H1 (cell line): ENCODE data around the gene NEGR1. TPM values are rescaled to one million over a fixed set of nuclear protein-coding genes. Genes with fewer than 3 reads are reported as not detected.

Experiments used
- CTCF ChIA-PET: fragments of 300-600 bp; sonication (Branson Sonifier 250); formaldehyde crosslinking; loops from one replicate; lab custom pipeline; 2021; ENCODE audit not compliant: partially characterized antibody; lab: Charles Lee
- POLR2A ChIA-PET: fragments of 300-600 bp; sonication (Branson Sonifier 250); formaldehyde crosslinking; loops from one replicate; lab custom pipeline; 2021; ENCODE audit warnings: inconsistent platforms; ENCODE audit not compliant: partially characterized antibody; lab: Charles Lee
- DNase-seq, 2 experiments: peaks; one replicate each; pipeline versions ENCODE4 v3.0.0 to v3.0.0-alpha.2; 2010 to 2022; ENCODE audit warnings: low spot score in 2 of 2, low read depth in 1 of 2, mixed read lengths in 1 of 2
- FAIRE-seq: peaks from 2 replicates; lab custom pipeline; 2011; peaks lifted over from hg19 to GRCh38; lab: Jason Lieb, UNC
- H2AFZ ChIP-seq: 2 replicates; pipeline ENCODE4 v1.8.1; 2012; ENCODE audit warnings: low read length, inconsistent platforms
- H2AK5ac ChIP-seq: 2 replicates; pipeline ENCODE4 v1.6.1; 2013; ENCODE audit warnings: low read depth, low read length
- H2BK120ac ChIP-seq: replicated peaks from 2 replicates; pipeline ENCODE3; 2013; ENCODE audit warnings: low read depth, low read length, inconsistent platforms
- H2BK12ac ChIP-seq: 2 replicates; pipeline ENCODE4 v1.6.1; 2013; ENCODE audit warnings: low read depth, low read length
- H2BK15ac ChIP-seq: 2 replicates; pipeline ENCODE4 v1.6.1; 2013; ENCODE audit warnings: low read length
- H2BK20ac ChIP-seq: 2 replicates; pipeline ENCODE4 v1.6.1; 2013; ENCODE audit warnings: low read length
- H2BK5ac ChIP-seq: 2 replicates; pipeline ENCODE4 v1.6.1; 2013; ENCODE audit warnings: low read depth, low read length
- H3K14ac ChIP-seq: 2 replicates; pipeline ENCODE4 v1.6.1; 2013; ENCODE audit warnings: inconsistent platforms; ENCODE audit not compliant: insufficient read length
- H3K18ac ChIP-seq: 2 replicates; pipeline ENCODE4 v1.6.1; 2013; ENCODE audit warnings: low read length; ENCODE audit errors: extremely low read depth
- H3K23ac ChIP-seq: 2 replicates; pipeline ENCODE4 v1.6.1; 2013; ENCODE audit warnings: inconsistent platforms; ENCODE audit not compliant: insufficient read length
- H3K23me2 ChIP-seq: 2 replicates; pipeline ENCODE4 v1.6.1; 2013; ENCODE audit warnings: low read depth, low read length
- H3K27ac ChIP-seq: 2 replicates; pipeline ENCODE4 v1.6.1; 2011; ENCODE audit warnings: low read depth, low read length, inconsistent platforms
- H3K27me3 ChIP-seq, 4 experiments: replicated peaks in 1 of 4; 1 replicate in 1 of 4; 2 replicates in 3 of 4; pipeline versions ENCODE4 v1.6.1 to v1.8.1; 2011 to 2013; ENCODE audit warnings: low read length in 3 of 4, mild to moderate bottlenecking in 3 of 4, inconsistent platforms in 2 of 4, mixed read lengths in 2 of 4, moderate library complexity in 1 of 4; ENCODE audit not compliant: control insufficient read depth in 3 of 4, insufficient read depth in 3 of 4; ENCODE audit errors: extremely low read depth in 1 of 4
- H3K36me3 ChIP-seq, 4 experiments: 2 replicates each; pipeline versions ENCODE4 v1.6.1 to v1.8.1; 2011 to 2013; ENCODE audit warnings: mild to moderate bottlenecking in 4 of 4, low read length in 3 of 4, moderate library complexity in 2 of 4, control low read depth in 1 of 4, inconsistent platforms in 1 of 4; ENCODE audit not compliant: insufficient read depth in 4 of 4, control insufficient read depth in 2 of 4
- H3K4ac ChIP-seq: replicated peaks from 2 replicates; pipeline ENCODE3; 2013; ENCODE audit warnings: low read length, low read depth, mixed read lengths, inconsistent platforms; ENCODE audit not compliant: insufficient read length
- H3K4me1 ChIP-seq, 4 experiments: replicated peaks in 1 of 4; 1 replicate in 1 of 4; 2 replicates in 3 of 4; pipeline versions ENCODE4 v1.6.1 to v1.8.1; 2011 to 2013; ENCODE audit warnings: low read length in 3 of 4, inconsistent platforms in 2 of 4, mixed read lengths in 1 of 4; ENCODE audit not compliant: insufficient read depth in 4 of 4, control insufficient read depth in 3 of 4
- H3K4me2 ChIP-seq, 2 experiments: 2 replicates each; pipeline versions ENCODE4 v1.6.1 to v1.8.1; 2011 to 2013; ENCODE audit warnings: low read depth in 2 of 2, low read length in 2 of 2, control low read depth in 1 of 2, inconsistent platforms in 1 of 2, mild to moderate bottlenecking in 1 of 2; ENCODE audit not compliant: insufficient read depth in 1 of 2
- H3K4me3 ChIP-seq, 4 experiments: fragments of 200-600, 300-600 bp in 1 of 4; sonication (generic), shearing (Covaris generic), sonication (Bioruptor Twin) in 1 of 4; 2 replicates each; pipeline versions ENCODE4 v1.5.1 to v1.8.1; 2011 to 2016; ENCODE audit warnings: low read length in 4 of 4, low read depth in 3 of 4, control low read depth in 2 of 4, inconsistent platforms in 2 of 4, mild to moderate bottlenecking in 2 of 4, mixed read lengths in 1 of 4, moderate library complexity in 1 of 4; ENCODE audit not compliant: insufficient read depth in 2 of 4; ENCODE audit errors: extremely low read depth in 1 of 4
- H3K56ac ChIP-seq: replicated peaks from 2 replicates; pipeline ENCODE3; 2013; ENCODE audit warnings: low read depth, mild to moderate bottlenecking, mixed read lengths, low read length, inconsistent platforms; ENCODE audit not compliant: insufficient read length
- H3K79me1 ChIP-seq: 2 replicates; pipeline ENCODE4 v1.6.1; 2013; ENCODE audit warnings: low read depth, low read length, control low read depth
- H3K79me2 ChIP-seq, 2 experiments: 2 replicates each; pipeline versions ENCODE4 v1.6.1 to v1.8.1; 2012 to 2013; ENCODE audit warnings: low read length in 2 of 2, mild to moderate bottlenecking in 2 of 2, inconsistent platforms in 1 of 2; ENCODE audit not compliant: insufficient read depth in 2 of 2, control insufficient read depth in 1 of 2
- H3K9ac ChIP-seq, 4 experiments: replicated peaks in 1 of 4; 1 replicate in 1 of 4; 2 replicates in 3 of 4; pipeline versions ENCODE4 v1.6.1 to v1.8.1; 2011 to 2013; ENCODE audit warnings: low read depth in 3 of 4, low read length in 3 of 4, control low read depth in 2 of 4, mild to moderate bottlenecking in 2 of 4, moderate library complexity in 2 of 4, inconsistent platforms in 1 of 4; ENCODE audit errors: extremely low read depth in 1 of 4
- H3K9me3 ChIP-seq, 2 experiments: 2 replicates each; pipeline versions ENCODE4 v1.6.1 to v1.8.1; 2012 to 2013; ENCODE audit warnings: mild to moderate bottlenecking in 2 of 2, moderate library complexity in 2 of 2, control low read depth in 1 of 2, inconsistent platforms in 1 of 2, low read depth in 1 of 2, low read length in 1 of 2, mixed read lengths in 1 of 2; ENCODE audit not compliant: insufficient read depth in 2 of 2
- H4K20me1 ChIP-seq, 2 experiments: replicated peaks in 1 of 2; 2 replicates each; pipeline versions ENCODE3 to v1.8.1; 2011 to 2013; ENCODE audit warnings: inconsistent platforms in 2 of 2, low read length in 2 of 2, mild to moderate bottlenecking in 1 of 2; ENCODE audit not compliant: insufficient read depth in 2 of 2, control insufficient read depth in 1 of 2
- H4K5ac ChIP-seq: 2 replicates; pipeline ENCODE4 v1.6.1; 2013; ENCODE audit warnings: low read length, low read depth, mixed read lengths, inconsistent platforms; ENCODE audit not compliant: insufficient read length
- H4K8ac ChIP-seq: 2 replicates; pipeline ENCODE4 v1.8.0; 2013; ENCODE audit warnings: mild to moderate bottlenecking, moderate library complexity, low read length, inconsistent platforms; ENCODE audit not compliant: insufficient read depth; ENCODE audit errors: extremely low read depth
- H4K91ac ChIP-seq: replicated peaks from 2 replicates; pipeline ENCODE3; 2013; ENCODE audit warnings: low read length, mixed read lengths, inconsistent platforms; ENCODE audit not compliant: insufficient read length
- CBX8 ChIP-seq: fragments of 300-800, 300-1000 bp; sonication (generic); IDR thresholded peaks from 2 replicates; pipeline ENCODE4 v1.7.1; 2016; ENCODE audit warnings: low read depth, low read length, borderline replicate concordance
- CHD2 ChIP-seq: IDR thresholded peaks from 2 replicates; pipeline ENCODE4 v1.6.1; 2012; ENCODE audit warnings: low read length, improper control_type of control experiment
- CREB1 ChIP-seq: IDR thresholded peaks from 2 replicates; pipeline ENCODE4 v1.6.1; 2012; ENCODE audit warnings: inconsistent platforms
- E2F6 ChIP-seq: IDR thresholded peaks from 2 replicates; pipeline ENCODE4 v1.6.1; 2012; ENCODE audit warnings: inconsistent platforms
- JUND ChIP-seq: IDR thresholded peaks from 2 replicates; pipeline ENCODE4 v1.6.1; 2011; ENCODE audit warnings: mild to moderate bottlenecking, improper control_type of control experiment, low read length
- KDM1A ChIP-seq: fragments of 200-600, 300-600 bp; sonication (generic); IDR thresholded peaks from 2 replicates; pipeline ENCODE4 v1.7.1; 2016; ENCODE audit warnings: mild to moderate bottlenecking, low read length, borderline replicate concordance
- NANOG ChIP-seq: IDR thresholded peaks from 2 replicates; pipeline ENCODE4 v1.6.1; 2011; ENCODE audit warnings: low read length, low read depth, mild to moderate bottlenecking, inconsistent platforms; ENCODE audit not compliant: insufficient read depth, poor library complexity, severe bottlenecking
- PHF8 ChIP-seq: fragments of 200-600 bp; sonication (generic); conservative IDR thresholded peaks from 2 replicates; pipeline ENCODE4 v1.7.1; 2012; ENCODE audit warnings: low read depth, mild to moderate bottlenecking, inconsistent platforms, low read length, moderate library complexity
- POLR2A ChIP-seq, 2 experiments: IDR thresholded peaks; 1 replicate in 1 of 2; 2 replicates in 1 of 2; pipeline ENCODE4 v1.6.1; 2011; ENCODE audit warnings: low read depth in 2 of 2, low read length in 2 of 2, mild to moderate bottlenecking in 2 of 2; ENCODE audit errors: control extremely low read depth in 1 of 2
- POLR2AphosphoS5 ChIP-seq: IDR thresholded peaks from 2 replicates; pipeline ENCODE4 v1.6.1; 2011; ENCODE audit warnings: low read depth, low read length
- RBBP5 ChIP-seq: IDR thresholded peaks from 2 replicates; pipeline ENCODE4 v1.7.1; 2012; ENCODE audit warnings: low read depth, mild to moderate bottlenecking, inconsistent platforms, low read length, moderate library complexity, borderline replicate concordance
- RNF2 ChIP-seq: fragments of 200-900, 300-1000 bp; sonication (generic); IDR thresholded peaks from 2 replicates; pipeline ENCODE4 v1.7.1; 2016; ENCODE audit warnings: borderline replicate concordance, low read depth, mild to moderate bottlenecking, antibody characterized with exemption, low read length; ENCODE audit not compliant: poor library complexity, severe bottlenecking; ENCODE audit errors: missing control alignments
- whole genome bisulfite sequencing, 2 experiments: shearing (Covaris generic) in 1 of 2; methylation state at CpG; one replicate each; pipeline versions ENCODE4 v1.1.6 to v1.1.7; 2013 to 2015; ENCODE audit warnings: low lambda C conversion rate in 2 of 2, mixed read lengths in 2 of 2, inconsistent platforms in 1 of 2, low coverage in 1 of 2, missing lambda C conversion rate in 1 of 2; ENCODE audit not compliant: insufficient replicate concordance in 2 of 2, insufficient coverage in 1 of 2, insufficient read length in 1 of 2; ENCODE audit errors: extremely low coverage in 1 of 2, missing lambda C conversion rate in 1 of 2; 5-methylcytosine and 5-hydroxymethylcytosine counted together
- polyA plus RNA-seq, 7 experiments: library from polyadenylated mRNA; depleted of rRNA in 3 of 7; stranded (reverse) in 5 of 7; unstranded in 2 of 7; fragments of >200 nt in 5 of 7; fragments of 200-250 nt in 2 of 7; gene quantifications; 1 replicate in 5 of 7; 2 replicates in 1 of 7; 4 replicates in 1 of 7; pipeline versions ENCODE4 v1.2.1 to v1.2.3, GENCODE V29; 2011 to 2013; ENCODE audit warnings: missing spikeins in 2 of 7, mixed read lengths in 2 of 7
- total RNA-seq: library from RNA; stranded (reverse); fragmentation: NEBNext Ultra II Directional; extraction: Animal tissue kit (Norgen Biotek cat#: 25700); gene quantifications from 2 replicates; pipeline ENCODE4 v1.2.1, GENCODE V29; 2021
- TF ChIP-seq, protein P1 (sequence below): IDR thresholded peaks from 2 replicates; pipeline ENCODE4 v1.6.1; 2011; ENCODE audit warnings: low read length, improper control_type of control experiment

Gene NEGR1
- total and polyA plus RNA-seq, 2 of the 8 experiments (the other 6 are each of a cell fraction or from before 2014, with no cell fraction given) = 0.71 to 1.3 TPM

GRCh38 chr1:71399594-71399993 is 882.7 kb downstream of the NEGR1 start:
- no peak overlapping the region for H3K14ac ChIP-seq
- H4K8ac ChIP-seq = no peak overlapping the region
- no peak overlapping the region for H2AFZ ChIP-seq
- H2BK120ac ChIP-seq = no peak overlapping the region
- no peak overlapping the region for H2BK12ac ChIP-seq
- H2BK15ac ChIP-seq = no peak overlapping the region
- no peak overlapping the region for H3K23ac ChIP-seq
- H3K56ac ChIP-seq = no peak overlapping the region
- ChIA-PET CTCF (interaction anchor here (1.5 kb wide), 2 partner anchors 14 to 42 kb away, joined by 3 to 5 read pairs; no protein-coding TSS in a partner anchor), POLR2A (no interaction called here)
- no peak for FAIRE-seq
- peaks cover 0 to 2% of the 10 kb centered on the region in 2 experiments; a peak in 1 of 4 replicates for H3K9me3 ChIP-seq
- H3K18ac ChIP-seq = no peak overlapping the region
- no peak overlapping the region for H2AK5ac ChIP-seq
- no peak overlapping the region for H2BK5ac ChIP-seq
- H3K4ac ChIP-seq = no peak overlapping the region
- no peaks in the 10 kb centered on the region for H3K4me1 ChIP-seq
- H4K5ac ChIP-seq = no peak overlapping the region
- no peak overlapping the region for H3K27ac ChIP-seq
- no peak overlapping the region for H4K91ac ChIP-seq
- H3K9ac ChIP-seq = no peak overlapping the region
- H3K4me3 ChIP-seq = no peak overlapping the region
- no peaks in the 10 kb centered on the region for H4K20me1 ChIP-seq
- DNase-seq = no peak
- H3K4me2 ChIP-seq = no peak overlapping the region
- no peaks in the 10 kb centered on the region for H3K79me2 ChIP-seq
- peaks cover 0 to 3% (median under 1%) of the 10 kb centered on the region in 4 experiments; a peak in 1 of 7 replicates for H3K27me3 ChIP-seq
- no peak overlapping the region for H2BK20ac ChIP-seq
- no peaks in the 10 kb centered on the region for H3K36me3 ChIP-seq
- WGBS, 2 experiments = 68% methylated on average over 2 of the region's 2 CpGs; no CpG with 5 or more reads in 1 of the 2 experiments
- H3K79me1 ChIP-seq = no peaks in the 10 kb centered on the region
- no peaks in the 10 kb centered on the region for H3K23me2 ChIP-seq
- no peak for TF ChIP-seq CHD2
- TF ChIP-seq, protein P1, sequence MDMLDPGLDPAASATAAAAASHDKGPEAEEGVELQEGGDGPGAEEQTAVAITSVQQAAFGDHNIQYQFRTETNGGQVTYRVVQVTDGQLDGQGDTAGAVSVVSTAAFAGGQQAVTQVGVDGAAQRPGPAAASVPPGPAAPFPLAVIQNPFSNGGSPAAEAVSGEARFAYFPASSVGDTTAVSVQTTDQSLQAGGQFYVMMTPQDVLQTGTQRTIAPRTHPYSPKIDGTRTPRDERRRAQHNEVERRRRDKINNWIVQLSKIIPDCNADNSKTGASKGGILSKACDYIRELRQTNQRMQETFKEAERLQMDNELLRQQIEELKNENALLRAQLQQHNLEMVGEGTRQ = no peak
- no peak for TF ChIP-seq POLR2AphosphoS5
- no peak for TF ChIP-seq CBX8
- no peak for TF ChIP-seq PHF8
- no peak for TF ChIP-seq JUND
- TF ChIP-seq RBBP5 = no peak
- no peak for TF ChIP-seq RNF2
- TF ChIP-seq POLR2A (IDR thresholded peaks at IDR 0.05; ENCODE audit: control extremely low read depth in 1 of 2, low read depth in 2 of 2, low read length in 2 of 2) = no peak
- no peak for TF ChIP-seq CREB1
- TF ChIP-seq NANOG = no peak
- no peak for TF ChIP-seq KDM1A
- no peak for TF ChIP-seq E2F6
